Colonic mucosa (tissue), 4 donors: Measurements from ENCODE around the gene SPX. TPM values are rescaled to one million over a fixed set of nuclear protein-coding genes. Genes with fewer than 3 reads are reported as not detected.

Source experiments
- DNase-seq: peaks from one replicate; pipeline ENCODE4 v3.0.0-alpha.2; 2020
- H3K27ac ChIP-seq: fragments of 200-600 bp; one replicate; pipeline ENCODE4 v1.8.0; 2021
- H3K27me3 ChIP-seq: fragments of 200-600 bp; one replicate; pipeline ENCODE4 v1.8.0; 2021
- H3K36me3 ChIP-seq: fragments of 200-600 bp; one replicate; pipeline ENCODE4 v1.8.0; 2021
- H3K4me1 ChIP-seq: fragments of 200-600 bp; one replicate; pipeline ENCODE4 v1.8.0; 2021; ENCODE audit warnings: mild to moderate bottlenecking
- H3K4me3 ChIP-seq: fragments of 200-600 bp; one replicate; pipeline ENCODE4 v1.8.0; 2021
- H3K9ac ChIP-seq, 2 donors: one replicate each; pipeline ENCODE4 v1.7.0; 2013; ENCODE audit warnings: control low read depth in 2 of 2, low read depth in 2 of 2, low read length in 2 of 2
- H3K9me3 ChIP-seq: fragments of 200-600 bp; one replicate; pipeline ENCODE4 v1.8.0; 2021
- intact Hi-C: fragments of 100-400 bp; cut with DNase I; formaldehyde crosslinking; loops from one replicate; pipeline ENCODE4 v1.14.1; 2022
- total RNA-seq, 2 donors: library from RNA; stranded (reverse); fragmentation: NEBNext Ultra II Directional in 1 of 2; extraction: Animal tissue kit (Norgen Biotek cat#: 25700) in 1 of 2; gene quantifications; one replicate each; pipeline ENCODE4 v1.2.1, GENCODE V29; 2021
- TF ChIP-seq, protein P1 (sequence below): fragments of 200-600 bp; IDR thresholded peaks from one replicate; pipeline ENCODE4 v1.8.0; 2022; ENCODE audit warnings: antibody characterized with exemption, mild to moderate bottlenecking
- donor health status: healthy.
- donor health status: DM: no; HTN: no; CAD: no.
- donor health status: DM: no; HTN: no; CAD: no.

The SPX gene
- total RNA-seq, 2 donors from 2014 or later, result not detected

GRCh38 chr12:21523148-21523547 is 2.9 kb upstream of the SPX start:
- Histone ChIP-seq H3K27me3 (peaks cover 14% of the 10 kb centered on the region), H3K9me3 (no peaks in the 10 kb centered on the region), H3K4me1 (no peaks in the 10 kb centered on the region), H3K36me3 (no peaks in the 10 kb centered on the region), H3K27ac (no peak overlapping the region), H3K4me3 (no peak overlapping the region), H3K9ac (no peak overlapping the region)
- TF ChIP-seq, protein P1, sequence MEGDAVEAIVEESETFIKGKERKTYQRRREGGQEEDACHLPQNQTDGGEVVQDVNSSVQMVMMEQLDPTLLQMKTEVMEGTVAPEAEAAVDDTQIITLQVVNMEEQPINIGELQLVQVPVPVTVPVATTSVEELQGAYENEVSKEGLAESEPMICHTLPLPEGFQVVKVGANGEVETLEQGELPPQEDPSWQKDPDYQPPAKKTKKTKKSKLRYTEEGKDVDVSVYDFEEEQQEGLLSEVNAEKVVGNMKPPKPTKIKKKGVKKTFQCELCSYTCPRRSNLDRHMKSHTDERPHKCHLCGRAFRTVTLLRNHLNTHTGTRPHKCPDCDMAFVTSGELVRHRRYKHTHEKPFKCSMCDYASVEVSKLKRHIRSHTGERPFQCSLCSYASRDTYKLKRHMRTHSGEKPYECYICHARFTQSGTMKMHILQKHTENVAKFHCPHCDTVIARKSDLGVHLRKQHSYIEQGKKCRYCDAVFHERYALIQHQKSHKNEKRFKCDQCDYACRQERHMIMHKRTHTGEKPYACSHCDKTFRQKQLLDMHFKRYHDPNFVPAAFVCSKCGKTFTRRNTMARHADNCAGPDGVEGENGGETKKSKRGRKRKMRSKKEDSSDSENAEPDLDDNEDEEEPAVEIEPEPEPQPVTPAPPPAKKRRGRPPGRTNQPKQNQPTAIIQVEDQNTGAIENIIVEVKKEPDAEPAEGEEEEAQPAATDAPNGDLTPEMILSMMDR, result no peak
- intact Hi-C loops, result no loop called here
- DNase-seq, result no peak

DNA sequence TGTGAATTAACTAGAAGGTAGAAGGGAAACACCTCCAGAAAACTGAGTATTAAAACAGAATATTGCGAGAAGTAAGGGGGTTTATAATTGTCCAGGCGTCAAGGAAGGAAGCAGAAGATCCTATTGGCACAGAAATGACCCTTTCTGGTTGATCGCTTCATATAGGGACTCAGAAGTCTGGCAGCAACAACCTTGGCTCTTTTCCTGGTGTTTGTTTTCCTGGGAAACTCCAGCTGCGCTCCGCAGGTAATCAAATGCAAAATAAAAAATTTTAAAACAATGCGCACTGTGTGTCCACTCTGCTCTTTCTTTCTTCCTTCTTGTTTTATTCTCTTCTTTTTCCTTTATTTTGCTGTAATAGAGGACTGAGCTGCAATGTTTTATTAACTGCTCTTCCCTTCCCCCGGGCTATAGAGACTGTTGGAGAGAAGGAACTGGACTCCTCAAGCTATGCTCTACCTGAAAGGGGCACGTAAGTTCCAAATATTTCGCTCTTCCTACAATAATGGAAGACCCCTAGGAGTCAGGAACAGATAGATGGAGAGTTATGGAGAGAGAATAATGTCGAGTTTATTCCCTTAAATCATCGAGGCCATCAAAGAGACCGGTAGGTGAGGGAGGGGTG is 737 bp downstream of the SPX start:
- H3K27ac ChIP-seq, result no peak overlapping the region
- intact Hi-C loops, result no loop called here
- TF ChIP-seq, protein P1, result no peak

DNA sequence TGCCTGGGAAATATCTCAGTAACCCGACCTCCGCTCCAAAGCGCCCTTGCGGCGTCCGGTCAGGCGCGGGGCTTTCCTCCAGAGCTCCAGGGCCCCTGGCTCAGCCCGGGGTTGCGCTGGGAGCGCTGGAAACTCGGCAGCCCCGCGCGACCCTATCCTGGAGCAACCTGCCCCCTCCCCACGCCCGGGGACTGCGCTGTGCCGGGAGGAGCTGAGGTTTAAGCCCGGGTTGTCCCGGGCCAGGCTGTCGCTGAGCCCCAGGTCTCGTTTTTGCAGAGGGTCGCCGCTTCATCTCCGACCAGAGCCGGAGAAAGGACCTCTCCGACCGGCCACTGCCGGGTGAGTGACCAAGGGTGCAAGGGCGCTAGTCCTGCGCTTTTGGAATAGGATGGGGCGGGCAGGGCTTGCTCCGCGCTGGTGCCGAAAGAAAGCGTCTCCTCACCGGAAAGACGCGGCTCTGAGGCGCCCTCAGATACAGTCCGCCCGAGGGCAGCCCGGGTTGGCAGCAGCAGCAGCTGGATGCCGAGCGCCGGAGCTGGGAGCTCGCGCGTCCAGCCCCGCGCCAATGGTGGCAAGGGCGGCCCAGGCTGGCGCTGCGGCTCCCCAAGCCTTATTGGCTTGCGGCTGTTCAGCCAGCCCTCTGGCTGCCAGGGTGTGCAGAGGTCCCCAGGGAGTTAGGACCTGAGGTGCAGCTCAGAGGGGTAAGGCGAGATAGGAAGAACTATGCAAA is 1.5 kb downstream of the SPX start:
- H3K4me1 ChIP-seq, result no peaks in the 10 kb centered on the region
- peaks cover 17% of the 10 kb centered on the region for H3K27me3 ChIP-seq
- TF ChIP-seq, protein P1, result no peak
- no peaks in the 10 kb centered on the region for H3K36me3 ChIP-seq
- DNase-seq, result peak; percentile 25
- H3K9ac ChIP-seq, result peak overlapping the region in 1 of 2 donors; percentile 41
- no peak overlapping the region for H3K27ac ChIP-seq
- no peaks in the 10 kb centered on the region for H3K9me3 ChIP-seq
- H3K4me3 ChIP-seq, result peak overlapping the region; percentile 49
- intact Hi-C loops, result no loop called here

More for the DNA sequence above, 737 bp downstream of the SPX start:
- H3K36me3 ChIP-seq, result no peaks in the 10 kb centered on the region
- no peak for DNase-seq
- H3K4me1 ChIP-seq, result no peaks in the 10 kb centered on the region
- no peak overlapping the region for H3K9ac ChIP-seq
- H3K27me3 ChIP-seq, result peaks cover 17% of the 10 kb centered on the region
- H3K4me3 ChIP-seq, result peak overlapping the region; percentile 49
- H3K9me3 ChIP-seq, result no peaks in the 10 kb centered on the region

GRCh38 chr12:21528953-21529352 is 2.9 kb downstream of the SPX start:
- H3K9me3 ChIP-seq, result no peaks in the 10 kb centered on the region
- intact Hi-C loops, result no loop called here
- peaks cover 17% of the 10 kb centered on the region for H3K27me3 ChIP-seq
- H3K4me3 ChIP-seq, result no peak overlapping the region
- no peak overlapping the region for H3K9ac ChIP-seq
- no peaks in the 10 kb centered on the region for H3K36me3 ChIP-seq
- no peaks in the 10 kb centered on the region for H3K4me1 ChIP-seq
- DNase-seq, result no peak
- no peak overlapping the region for H3K27ac ChIP-seq
- TF ChIP-seq, protein P1, result no peak

DNA sequence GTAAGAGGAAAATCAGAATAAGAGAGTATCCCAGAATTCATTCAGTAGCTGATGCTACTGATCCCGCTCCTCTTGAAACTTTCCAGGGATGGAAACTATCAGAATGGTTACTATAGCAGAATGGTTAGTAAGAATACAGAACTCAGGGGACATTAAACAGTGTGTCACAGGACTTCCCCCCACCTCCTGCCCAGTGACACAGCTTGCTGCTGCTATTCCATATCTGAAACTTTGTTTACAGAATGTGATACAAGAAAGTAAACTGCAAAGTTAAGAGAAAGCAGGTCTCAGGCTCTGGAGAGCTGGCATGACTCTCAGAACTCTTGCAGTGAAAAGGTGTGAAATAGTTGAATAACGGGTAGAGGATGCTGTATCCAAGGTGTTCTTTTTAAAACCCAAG is 3.4 kb downstream of the SPX start:
- Histone ChIP-seq H3K4me3 (no peak overlapping the region), H3K27ac (no peak overlapping the region), H3K27me3 (peaks cover 17% of the 10 kb centered on the region), H3K36me3 (no peaks in the 10 kb centered on the region), H3K4me1 (no peaks in the 10 kb centered on the region), H3K9me3 (no peaks in the 10 kb centered on the region), H3K9ac (no peak overlapping the region)
- DNase-seq, result no peak
- intact Hi-C loops, result no loop called here
- TF ChIP-seq, protein P1, result no peak
